Heart left ventricle (tissue), 16 donors: ENCODE measurements around the gene ZBTB20. TPM values are rescaled to one million over a fixed set of nuclear protein-coding genes. Genes with fewer than 3 reads are reported as not detected.
A peak's percentile ranks its signal among the peaks of the same experiment; 100 is the strongest.

Experiments used
- ATAC-seq, 4 donors: fragments of 200-7000 bp; cut with Tn5 transposase; one replicate each; pipeline ENCODE4 v1.9.1; 2020 to 2022; ENCODE audit warnings: moderate library complexity in 4 of 4, mild to moderate bottlenecking in 3 of 4, moderate number of reproducible peaks in 1 of 4
- DNase-seq, 5 donors: peaks; one replicate each; pipeline ENCODE4 v3.0.0-alpha.2; 2020
- H3K27ac ChIP-seq, 12 donors: fragments of 200-600 bp; sonication (generic) in 4 of 12; one replicate each; pipeline versions ENCODE4 v1.5.0 to v1.8.0; 2016 to 2022; ENCODE audit warnings: mild to moderate bottlenecking in 2 of 12
- H3K27me3 ChIP-seq, 9 donors: fragments of 200-600 bp; sonication (generic) in 2 of 9; one replicate each; pipeline versions ENCODE4 v1.5.1 to v1.8.0; 2016 to 2022; ENCODE audit warnings: mild to moderate bottlenecking in 3 of 9
- H3K36me3 ChIP-seq, 9 donors: fragments of 200-600 bp; sonication (generic) in 2 of 9; one replicate each; pipeline versions ENCODE4 v1.5.0 to v1.8.0; 2018 to 2022; ENCODE audit warnings: mild to moderate bottlenecking in 2 of 9
- H3K4me1 ChIP-seq, 12 donors: fragments of 200-600 bp; sonication (generic) in 4 of 12; one replicate each; pipeline versions ENCODE4 v1.5.0 to v1.8.0; 2016 to 2022; ENCODE audit warnings: mild to moderate bottlenecking in 3 of 12
- H3K4me3 ChIP-seq, 12 donors: fragments of 200-600 bp; sonication (generic) in 4 of 12; one replicate each; pipeline versions ENCODE4 v1.5.0 to v1.8.0; 2017 to 2022; ENCODE audit warnings: mild to moderate bottlenecking in 9 of 12, moderate library complexity in 4 of 12
- H3K9me3 ChIP-seq, 12 donors: fragments of 200-600 bp; sonication (generic) in 4 of 12; one replicate each; pipeline versions ENCODE4 v1.5.0 to v1.8.0; 2016 to 2022; ENCODE audit warnings: mild to moderate bottlenecking in 1 of 12
- CTCF ChIP-seq, 12 donors: fragments of 200-600 bp; sonication (generic) in 4 of 12; IDR thresholded peaks; one replicate each; pipeline versions ENCODE4 v1.5.0 to v1.8.0; 2018 to 2022; ENCODE audit warnings: antibody characterized with exemption in 12 of 12, mild to moderate bottlenecking in 5 of 12
- POLR2A ChIP-seq, 2 donors: fragments of 450-650 bp; IDR thresholded peaks; one replicate each; pipeline ENCODE4 v1.6.1; 2017; ENCODE audit warnings: antibody characterized with exemption in 2 of 2, mild to moderate bottlenecking in 2 of 2, moderate library complexity in 2 of 2
- WGBS, 4 donors: extraction: QIAGEN DNeasy Blood & Tissue Kit in 2 of 4; methylation state at CpG; one replicate each; pipeline versions ENCODE4 v1.1.5 to v1.1.7; 2013 to 2018; 5-methylcytosine and 5-hydroxymethylcytosine counted together
- intact Hi-C, 10 donors: fragments of 100-400 bp; cut with DNase I; formaldehyde crosslinking; loops; one replicate each; pipeline versions ENCODE4 v1.11.1 to v1.14.2; 2022
- polyA plus RNA-seq, 2 donors: library from polyadenylated mRNA; stranded (reverse); fragments of 200-250 nt; gene quantifications; one replicate each; pipeline ENCODE4 v1.2.3, GENCODE V29; 2013
- total RNA-seq, 9 donors: library from RNA; depleted of rRNA in 2 of 9; stranded (reverse); fragments of >200 nt in 2 of 9; fragmentation: NEBNext Ultra II Directional in 3 of 9; extraction: Animal tissue kit (Norgen Biotek cat#: 25700) in 3 of 9; gene quantifications; one replicate each; pipeline versions ENCODE4 v1.1.0 to v1.2.4, GENCODE V29; 2016 to 2023
- donor health status: ischemic (EF 13 %, LVEDD 7.1; RV severe dilation, severe dysfunction).
- donor health status: healthy with polysubstance abuse.
- donor health status: DM: no; HTN: yes; CAD: no.
- donor health status: DM: no; HTN: no; CAD: no.
- donor health status: ischemic (EF 25% LVEDD 6.9; RV normal size, moderate dysfunction).
- donor health status: ischemic (EF 25% LVEDD 5.7; RV mildly dilated, moderate dysfunction).
- donor health status: healthy.
- donor health status: DM: yes; HTN: yes; CAD: no.
- donor health status: ischemic (EF 35%, LVEDD 5.7; RV mildly dilated, moderate dysfunction).
- donor health status: nonischemic (EF 11% LVEDD 7.7; RV severe dilation, severe dysfunction).
- donor health status: DM: yes; HTN: yes; CAD: no.
- donor health status: PGD.
- donor health status: ischemic (EF 29% LVEDD 5.4; RV normal size, mild dysfunction).
- donor health status: nonischemic (EF 23%, LVEDD 6.1; RV moderate dilation, normal function).

Gene ZBTB20
- total and polyA plus RNA-seq, 11 donors, result 6.2 to 109 (median 77.3) TPM

- no peaks in the 10 kb centered on the region for H3K36me3 ChIP-seq
- peaks cover 0 to 34% (median 17%) of the 10 kb centered on the region in 12 donors for H3K4me1 ChIP-seq
- no peak for TF ChIP-seq POLR2A (IDR thresholded peaks at IDR 0.05)
- no peak for TF ChIP-seq CTCF (IDR thresholded peaks at IDR 0.05)
- WGBS, 4 donors, result 0 to 1% (median 0%) methylated on average over 9 of the region's 9 CpGs
- DNase-seq, result peak in 3 of 5 donors; percentile 31 to 39 (median 37)
- ATAC-seq, result peak in 1 of 4 donors; percentile 7
- peak overlapping the region; percentile 63 to 98 (median 86) for H3K4me3 ChIP-seq
- H3K9me3 ChIP-seq, result no peaks in the 10 kb centered on the region
- H3K27ac ChIP-seq, result peak overlapping the region; percentile 96 to 100 (median 98)
- intact Hi-C loops, result loop anchor here in 9 of 10 donors (2.0 to 10.0 kb wide), 8 partner anchors 44 to 1399 kb away; partner anchors contain the start of genes ATP6V1A (in 1 of the 9) and NAA50 (in 1 of the 9)
- H3K27me3 ChIP-seq, result no peaks in the 10 kb centered on the region
These were observed 1.1 kb downstream of the ZBTB20 start for GRCh38 chr3:115146032-115146417.

- Histone ChIP-seq H3K4me3 (no peak overlapping the region), H3K27ac (no peak overlapping the region), H3K27me3 (no peaks in the 10 kb centered on the region), H3K4me1 (peaks cover 0 to 46% (median 14%) of the 10 kb centered on the region in 12 donors), H3K36me3 (no peaks in the 10 kb centered on the region), H3K9me3 (no peaks in the 10 kb centered on the region)
- TF ChIP-seq CTCF (IDR thresholded peaks at IDR 0.05), result no peak
- no peak for ATAC-seq
- intact Hi-C loops, result loop anchor here in 1 of 10 donors (10.0 kb wide), 1 partner anchor 96 kb away; no protein-coding TSS in a partner anchor
- no peak for DNase-seq
These were observed 5.9 kb downstream of the ZBTB20 start for GRCh38 chr3:115141033-115141757.

- 88 to 96% (median 93%) methylated on average over 1 of the region's 1 CpG for WGBS, 4 donors
- H3K27me3 ChIP-seq, result no peaks in the 10 kb centered on the region
- no peaks in the 10 kb centered on the region for H3K9me3 ChIP-seq
- H3K36me3 ChIP-seq, result no peaks in the 10 kb centered on the region
- no peak overlapping the region for H3K4me3 ChIP-seq
- H3K27ac ChIP-seq, result no peak overlapping the region
- peaks cover 0 to 33% (median 5%) of the 10 kb centered on the region in 12 donors for H3K4me1 ChIP-seq
- ATAC-seq, result no peak
- no peak for TF ChIP-seq POLR2A (IDR thresholded peaks at IDR 0.05)
- TF ChIP-seq CTCF (IDR thresholded peaks at IDR 0.05), result no peak
- intact Hi-C loops, result no loop called here
- DNase-seq, result no peak
These were observed 8.0 kb downstream of the ZBTB20 start for GRCh38 chr3:115139072-115139471.

- Histone ChIP-seq H3K4me1 (peaks cover 0 to 18% (median 2%) of the 10 kb centered on the region in 12 donors), H3K27ac (no peak overlapping the region), H3K4me3 (no peak overlapping the region), H3K36me3 (no peaks in the 10 kb centered on the region), H3K27me3 (no peaks in the 10 kb centered on the region), H3K9me3 (peaks cover 0 to 12% (median 1%) of the 10 kb centered on the region in 12 donors)
- 96 to 97% (median 97%) methylated on average over 5 of the region's 5 CpGs for WGBS, 4 donors
- ATAC-seq (no peak), DNase-seq (no peak)
- intact Hi-C loops, result no loop called here
- TF ChIP-seq CTCF (IDR thresholded peaks at IDR 0.05) (no peak), POLR2A (IDR thresholded peaks at IDR 0.05) (no peak)
These were observed 12.3 kb downstream of the ZBTB20 start for GRCh38 chr3:115134648-115135347.
